Raji (cell line): ENCODE measurements around the gene SRRM5.

Experiments used
- POLR2A ChIP-seq: IDR thresholded peaks from 2 replicates; pipeline ENCODE4 v1.6.1; 2011; ENCODE audit warnings: low read depth, low read length, control low read depth; ENCODE audit not compliant: insufficient read depth

Gene SRRM5

DNA sequence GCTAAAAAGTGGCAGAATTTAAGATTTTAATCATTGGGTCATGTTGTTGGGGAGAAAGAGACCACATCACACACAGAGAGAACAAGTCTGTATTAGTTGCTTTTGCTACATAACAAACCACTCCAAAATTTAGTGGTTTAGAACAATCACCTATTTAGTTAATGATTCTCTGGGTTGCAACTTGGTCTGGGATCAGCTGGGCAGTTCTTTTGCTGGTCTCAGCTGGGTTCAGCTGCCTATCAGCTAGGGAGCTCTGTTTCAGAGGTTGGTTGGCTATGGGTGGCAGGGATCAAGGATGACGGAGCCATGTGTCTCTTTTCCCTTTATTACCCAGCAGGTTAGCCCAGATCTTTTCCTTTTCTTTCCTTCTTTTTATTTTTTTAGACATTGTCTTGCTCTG is 27.4 kb upstream of the SRRM5 start:
- no peak for TF ChIP-seq POLR2A

DNA sequence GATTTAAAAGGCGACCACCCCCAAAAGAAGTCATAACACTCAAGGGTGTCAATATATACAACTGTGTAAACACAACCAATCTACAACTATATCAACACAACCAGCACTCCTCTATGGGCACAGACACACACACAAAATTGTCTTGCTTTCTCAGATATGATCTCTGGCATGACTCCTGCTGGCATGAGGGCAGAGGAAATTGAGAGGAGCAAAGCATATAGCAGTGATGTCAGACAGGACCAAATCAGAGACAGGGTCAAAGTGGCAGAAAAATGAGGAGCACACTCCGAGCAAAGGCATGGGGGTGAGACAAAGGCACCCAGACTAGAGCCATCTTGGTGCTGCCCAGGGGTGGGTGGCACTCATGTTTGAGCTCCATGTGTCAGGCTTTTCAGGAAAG is 25.5 kb upstream of the SRRM5 start:
- no peak for TF ChIP-seq POLR2A

DNA sequence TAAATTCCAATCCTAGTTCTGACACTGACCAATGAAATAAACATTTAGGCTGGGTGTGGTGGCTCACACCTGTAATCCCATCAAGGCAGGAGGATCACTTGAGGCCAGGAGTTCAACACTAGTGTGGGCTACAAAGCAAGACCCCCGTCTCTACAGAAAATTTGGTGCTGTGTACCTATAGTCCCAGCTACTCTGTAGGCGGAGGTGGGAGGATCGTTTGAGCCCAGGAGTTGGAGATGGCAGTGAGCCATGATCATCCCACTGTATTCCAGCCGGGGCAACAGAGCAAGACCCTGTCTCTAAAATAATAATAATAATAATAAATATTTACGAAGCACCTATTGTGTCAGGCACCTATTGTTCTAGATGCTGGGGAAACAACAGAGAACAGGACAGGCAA is 22.6 kb upstream of the SRRM5 start:
- no peak for TF ChIP-seq POLR2A

DNA sequence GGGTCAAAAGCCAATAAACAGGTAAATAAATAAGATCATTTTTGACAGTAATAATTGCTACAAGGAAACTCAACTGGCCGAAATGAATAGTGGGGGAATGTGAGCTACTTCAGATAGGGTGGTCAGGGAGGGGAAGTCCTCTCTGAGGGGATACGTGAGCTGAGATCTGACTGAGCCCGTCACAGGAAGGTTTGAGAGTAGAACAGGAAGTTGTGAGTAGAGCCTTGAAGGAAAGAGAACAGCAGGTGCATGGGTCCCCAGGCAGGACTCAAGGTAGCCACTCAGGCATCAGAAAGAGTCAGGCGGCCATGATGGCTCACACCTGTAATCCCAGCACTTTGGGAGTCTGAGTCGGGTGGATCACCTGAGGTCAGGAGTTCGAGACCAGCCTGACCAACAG is 22.2 kb upstream of the SRRM5 start:
- no peak for TF ChIP-seq POLR2A

DNA sequence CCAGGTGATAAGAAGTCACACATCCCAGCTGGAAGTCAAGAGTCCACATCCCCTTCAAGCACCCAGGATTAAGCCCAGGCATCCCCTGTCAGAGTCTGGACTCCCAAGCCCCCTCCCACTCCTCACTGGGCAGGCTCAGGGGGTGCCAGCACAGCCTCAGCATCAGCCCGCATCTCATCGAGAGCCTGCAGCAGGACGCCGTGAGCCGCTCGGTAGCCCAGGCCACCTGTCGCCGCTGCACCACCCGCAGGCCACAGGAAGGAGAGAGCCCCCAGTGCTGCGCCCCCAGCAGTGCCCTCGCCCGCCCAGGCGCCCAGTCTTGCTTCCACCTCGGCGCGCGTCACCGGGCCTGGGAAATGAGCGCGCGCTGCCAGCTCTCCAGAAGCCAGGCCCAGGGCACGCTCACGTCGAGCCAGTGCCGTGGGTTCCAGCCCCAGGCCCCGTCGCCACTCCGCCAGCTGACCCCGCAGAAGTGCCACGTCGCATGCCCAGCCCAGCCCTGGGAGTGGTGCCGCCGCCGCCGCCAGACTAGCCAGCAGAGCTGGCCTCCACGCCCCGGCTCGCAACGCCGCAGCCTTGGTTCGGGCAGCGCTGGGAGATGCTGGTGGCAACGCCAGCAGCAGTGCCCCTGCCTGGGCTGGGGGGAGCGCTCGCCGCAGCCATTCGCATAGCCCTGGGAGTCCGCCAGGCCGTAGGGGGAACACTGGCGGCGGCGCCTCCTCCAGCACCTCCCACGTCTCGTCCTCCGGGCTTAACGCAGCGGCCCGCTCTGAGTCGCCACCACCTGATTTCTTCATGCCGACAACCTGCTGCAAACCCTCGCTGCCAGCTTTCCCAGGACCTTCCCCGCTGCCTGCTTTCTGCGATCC is 19.8 kb upstream of the SRRM5 start:
- no peak for TF ChIP-seq POLR2A

DNA sequence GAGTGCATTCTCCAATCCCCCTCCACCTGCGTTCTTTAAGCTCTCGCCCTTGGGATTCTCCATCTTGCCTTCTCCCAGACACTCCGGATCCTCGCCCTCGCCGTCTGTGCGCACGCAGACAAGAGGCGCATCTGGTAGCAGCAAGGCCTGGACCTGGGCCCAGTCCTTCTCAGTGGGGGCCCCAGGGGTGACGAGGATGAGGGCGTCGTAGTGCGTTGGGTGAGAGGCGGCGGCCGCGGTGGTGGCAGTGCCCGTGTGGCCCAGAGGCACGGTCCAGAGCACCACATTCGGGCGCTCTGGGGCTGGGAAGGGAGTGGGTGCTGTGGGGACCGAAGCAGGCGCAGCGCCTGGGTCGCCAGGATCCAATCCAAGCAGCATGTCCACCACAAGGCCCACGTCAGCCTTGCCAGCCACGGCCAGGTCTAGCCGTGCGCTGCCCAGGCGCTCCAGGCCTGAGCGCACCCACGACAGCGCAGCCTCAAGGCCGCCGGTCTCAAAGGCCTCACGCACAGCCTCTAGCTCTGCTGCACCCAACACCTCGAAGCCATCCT is 19.0 kb upstream of the SRRM5 start:
- no peak for TF ChIP-seq POLR2A

DNA sequence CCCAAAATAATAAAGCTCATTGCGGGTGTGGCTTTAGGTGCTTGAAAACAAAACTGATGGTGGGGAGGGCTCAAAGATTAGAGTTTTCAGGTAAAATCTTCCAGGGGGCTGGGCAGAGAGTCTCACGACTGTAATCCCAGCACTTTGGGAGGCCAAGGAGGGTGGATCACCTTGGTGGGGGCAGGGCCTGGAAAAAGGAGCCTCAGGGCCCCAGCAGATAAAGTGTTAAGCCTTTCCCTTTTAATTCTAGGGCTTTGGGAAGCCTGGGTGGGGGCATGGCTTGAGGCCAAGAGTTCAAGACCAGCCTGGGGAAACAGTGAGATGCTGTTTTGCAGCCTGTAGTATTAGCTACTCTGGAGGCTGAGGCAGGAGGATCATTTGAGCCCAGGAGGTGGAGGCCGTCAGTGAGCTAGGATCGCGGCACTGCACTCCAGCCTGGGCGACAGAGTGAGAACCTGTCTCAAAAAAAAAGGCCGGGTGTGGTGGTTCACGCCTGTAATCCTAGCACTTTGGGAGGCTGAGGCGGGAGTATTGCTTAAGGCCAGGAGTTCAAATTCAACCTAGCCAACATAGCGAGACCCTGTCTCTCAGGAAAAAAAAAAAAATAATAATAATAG is 17.7 kb upstream of the SRRM5 start:
- no peak for TF ChIP-seq POLR2A

DNA sequence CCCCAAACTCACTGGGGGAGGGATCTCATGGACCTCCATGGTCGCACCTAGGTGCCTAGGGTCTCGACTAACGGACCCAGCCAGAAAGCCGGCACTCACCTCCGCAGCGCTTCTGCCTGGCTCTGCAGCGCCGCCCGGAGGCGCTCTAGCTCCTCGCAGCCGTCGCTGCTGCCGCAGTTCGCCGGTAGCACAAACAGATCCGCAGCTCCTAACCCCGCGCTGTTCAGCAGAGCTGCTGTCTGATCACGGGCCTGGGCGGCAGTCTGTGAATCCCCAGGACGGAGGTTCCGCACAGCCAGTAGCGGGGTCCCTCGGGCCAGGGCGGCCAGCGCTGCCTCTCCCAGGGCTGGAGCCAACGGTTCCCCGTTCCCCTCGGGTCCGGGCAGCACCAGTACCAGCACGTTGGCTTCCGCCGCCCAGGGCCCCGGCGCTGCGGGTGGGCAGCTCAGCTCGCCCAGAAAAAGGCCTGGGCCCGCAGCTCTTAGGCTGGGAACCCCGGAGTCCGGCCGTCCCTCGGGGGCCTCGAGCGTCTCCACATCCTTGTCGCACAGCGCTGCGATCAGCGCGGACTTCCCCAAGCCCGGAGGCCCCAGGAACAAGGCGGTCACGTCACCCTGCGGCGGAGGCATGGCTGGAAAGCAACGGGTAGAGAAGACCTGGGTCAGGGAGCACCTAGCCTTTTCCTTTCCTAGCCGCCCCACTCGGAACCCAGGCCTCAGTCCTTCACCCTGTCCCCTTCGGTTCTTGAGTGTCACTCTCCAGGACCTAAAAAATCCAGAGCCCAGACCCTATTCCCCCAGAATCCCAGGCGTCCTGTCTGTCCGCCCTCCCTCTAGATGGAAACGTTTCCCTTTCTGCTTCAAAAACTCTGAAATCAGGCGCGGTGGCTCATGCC is 16.9 kb upstream of the SRRM5 start:
- TF ChIP-seq POLR2A = no peak

DNA sequence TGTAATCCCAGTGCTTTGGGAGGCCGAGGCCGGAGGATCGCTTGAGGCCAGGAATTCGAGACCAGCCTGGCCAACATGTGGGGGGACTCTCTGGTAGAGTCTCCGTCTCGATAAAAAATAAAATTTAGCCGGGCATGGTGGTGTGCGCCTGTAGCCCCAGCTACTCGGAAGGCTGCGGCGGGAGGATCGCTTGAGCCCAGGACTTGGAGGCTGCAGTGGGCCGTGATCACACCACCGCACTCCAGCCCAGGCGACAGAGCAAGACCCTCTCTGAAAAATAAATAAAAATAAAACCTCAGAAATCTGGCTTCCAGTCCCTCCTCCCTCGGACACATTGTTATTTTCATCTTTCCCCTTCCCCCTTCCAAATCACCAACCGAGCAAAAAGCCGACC is 16.3 kb upstream of the SRRM5 start:
- no peak for TF ChIP-seq POLR2A

DNA sequence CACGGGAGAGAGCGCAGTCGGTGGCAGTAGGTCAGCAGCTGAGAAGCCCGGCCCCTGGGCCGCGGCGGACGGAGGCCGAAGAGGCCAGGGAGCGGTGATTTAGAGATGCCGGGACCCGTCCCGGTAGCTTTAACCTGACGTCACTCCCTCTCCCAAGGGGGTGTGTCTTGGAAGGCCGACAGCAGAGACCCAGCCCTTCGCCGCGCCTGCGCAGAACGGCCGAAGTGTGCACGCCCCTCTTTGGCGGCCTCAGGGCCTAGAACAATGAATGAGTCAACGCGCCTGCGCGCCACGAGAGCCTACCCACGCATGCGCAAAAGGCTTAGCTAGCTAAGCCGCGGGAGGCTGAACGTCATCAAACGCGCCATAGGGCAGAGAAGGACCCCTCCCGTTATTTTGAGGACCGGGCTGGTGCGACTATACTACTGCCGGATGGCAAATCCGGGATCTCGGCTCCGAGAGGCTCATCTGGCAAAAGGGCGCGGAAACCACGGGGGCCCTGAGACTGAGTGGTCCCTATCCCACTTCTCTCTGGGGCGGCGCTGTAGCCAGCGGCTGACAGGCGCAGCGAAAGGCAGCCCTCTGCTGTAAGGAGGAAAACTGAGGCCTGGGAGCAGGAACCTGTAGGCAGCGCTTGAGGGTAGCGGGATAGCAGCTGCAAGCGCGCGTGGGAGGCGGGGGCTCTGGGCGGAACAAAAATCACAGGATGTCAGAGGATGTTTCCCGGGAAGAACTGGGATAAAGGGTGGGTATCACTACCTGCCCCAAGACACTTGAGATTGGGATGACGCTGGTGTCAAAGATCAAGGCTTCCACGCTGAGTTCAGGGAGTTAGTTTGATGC is 15.7 kb upstream of the SRRM5 start, which contains the start of the genes IRGQ and ZNF576:
TSS of gene IRGQ (minus strand) at position 136 of the 843 bp plus-strand sequence. CDS start 796 bp downstream, outside the sequence.
TSS of gene ZNF576 (plus strand) at position 597 of the 843 bp plus-strand sequence. CDS start 514 bp downstream, outside the sequence.
- TF ChIP-seq POLR2A = peak; percentile 67

DNA sequence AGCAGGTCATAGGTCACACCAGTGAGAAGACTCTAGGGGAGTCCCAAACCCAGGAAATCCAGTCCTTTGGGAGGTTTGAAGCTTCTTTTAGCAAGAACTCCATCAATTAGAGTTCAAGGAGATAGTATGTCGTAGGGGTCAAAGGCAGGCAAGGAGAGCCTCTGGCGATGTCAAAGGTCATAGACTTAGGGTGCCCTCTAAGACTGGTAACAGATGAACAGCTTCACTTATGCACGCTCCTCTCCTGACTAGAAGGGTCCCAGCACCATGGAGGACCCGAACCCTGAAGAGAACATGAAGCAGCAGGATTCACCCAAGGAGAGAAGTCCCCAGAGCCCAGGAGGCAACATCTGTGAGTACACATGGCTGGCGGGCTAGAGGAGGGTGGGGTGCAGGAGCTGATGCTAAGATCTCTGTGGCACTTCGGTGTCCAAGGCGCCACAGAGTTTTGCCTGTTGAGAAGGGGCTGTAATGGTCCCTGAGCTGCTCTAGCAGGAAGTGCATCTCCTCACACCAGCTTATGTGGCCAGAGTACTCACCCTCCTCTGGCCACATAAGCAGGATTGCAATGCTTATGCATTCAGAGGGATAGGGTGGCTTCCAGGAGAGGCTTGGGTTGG is 14.9 kb upstream of the SRRM5 start:
- TF ChIP-seq POLR2A = no peak

DNA sequence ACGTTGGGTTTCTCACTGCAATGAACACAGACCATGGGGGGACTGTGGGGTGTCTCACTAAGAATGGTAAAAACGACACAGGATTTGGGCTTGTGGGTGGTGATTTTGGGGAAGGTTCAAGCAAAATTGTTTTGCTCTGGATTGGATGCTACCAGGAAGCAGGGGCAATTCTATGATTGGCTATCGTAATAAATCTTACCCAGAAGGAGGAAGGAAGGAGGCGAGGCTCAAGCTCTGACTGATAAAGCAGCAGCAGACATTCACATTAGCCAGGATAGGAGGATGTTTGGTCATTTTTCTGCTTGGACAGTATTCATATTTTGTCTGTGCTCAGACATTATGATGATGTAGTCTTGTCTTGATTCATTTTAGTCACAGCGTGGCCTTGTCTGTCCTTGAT is 14.0 kb upstream of the SRRM5 start:
- TF ChIP-seq POLR2A = no peak

DNA sequence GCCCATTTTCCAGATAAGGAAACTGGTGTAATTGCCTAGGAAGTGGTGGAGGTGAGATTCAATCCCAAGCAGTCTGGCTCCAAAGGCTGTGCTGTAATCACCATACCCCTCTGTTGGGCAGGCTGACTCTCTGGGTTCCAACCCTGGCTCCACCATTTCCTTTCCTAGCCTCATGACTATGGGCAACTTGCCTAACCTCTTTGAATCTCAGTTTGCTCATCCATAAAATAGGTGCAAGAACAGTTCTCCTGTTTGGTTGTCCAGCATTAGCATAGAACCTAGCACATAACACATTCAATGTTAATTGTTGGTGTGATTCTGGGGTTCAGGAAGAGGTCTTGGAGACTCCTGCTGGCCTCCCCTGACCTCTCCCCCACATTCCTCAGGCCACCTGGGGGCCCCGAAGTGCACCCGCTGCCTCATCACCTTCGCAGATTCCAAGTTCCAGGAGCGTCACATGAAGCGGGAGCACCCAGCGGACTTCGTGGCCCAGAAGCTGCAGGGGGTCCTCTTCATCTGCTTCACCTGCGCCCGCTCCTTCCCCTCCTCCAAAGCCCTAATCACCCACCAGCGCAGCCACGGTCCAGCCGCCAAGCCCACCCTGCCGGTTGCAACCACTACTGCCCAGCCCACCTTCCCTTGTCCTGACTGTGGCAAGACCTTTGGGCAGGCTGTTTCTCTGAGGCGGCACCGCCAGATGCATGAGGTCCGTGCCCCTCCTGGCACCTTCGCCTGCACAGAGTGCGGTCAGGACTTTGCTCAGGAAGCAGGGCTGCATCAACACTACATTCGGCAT is 13.2 kb upstream of the SRRM5 start:
- no peak for TF ChIP-seq POLR2A

DNA sequence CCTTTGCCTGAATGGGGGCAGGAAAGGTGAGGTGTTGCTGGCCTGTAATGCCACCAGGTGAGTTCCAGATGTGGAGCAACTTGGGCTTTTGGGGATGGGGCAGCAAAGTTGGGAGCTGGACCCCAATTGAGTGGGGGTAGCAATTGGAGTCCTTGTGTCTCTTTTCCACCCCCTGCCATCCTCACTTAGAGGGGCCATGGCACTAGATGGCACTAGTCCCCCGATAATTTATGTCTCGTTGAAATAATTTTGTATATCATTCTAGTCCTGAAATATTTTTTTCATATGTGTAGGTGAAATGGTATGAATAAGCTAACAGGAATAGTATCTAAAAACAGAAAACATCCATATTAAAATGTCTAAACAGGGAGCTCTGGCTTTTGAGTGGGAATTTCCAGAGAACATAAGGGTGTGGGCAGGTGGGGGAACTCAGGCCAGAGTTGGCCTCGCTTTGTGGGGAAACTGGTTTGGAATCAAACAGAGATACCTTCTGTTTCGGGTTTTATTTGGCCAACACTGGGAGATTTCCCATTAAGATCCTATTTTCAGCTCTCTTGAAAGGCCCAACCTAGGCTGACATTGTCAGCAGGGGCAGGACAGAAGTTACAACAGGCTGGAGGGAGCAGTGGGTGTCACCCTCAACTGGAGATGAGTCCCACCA is 12.1 kb upstream of the SRRM5 start:
- TF ChIP-seq POLR2A = no peak
